ENCODE results near the gene ANKRD6. TPM values are rescaled to one million over a fixed set of nuclear protein-coding genes. Genes with fewer than 3 reads are reported as not detected.
A peak's percentile ranks its signal among the peaks of the same experiment; 100 is the strongest.

Gene ANKRD6
- total RNA-seq, 1 experiment from 2014 or later = 5.6 TPM

DNA sequence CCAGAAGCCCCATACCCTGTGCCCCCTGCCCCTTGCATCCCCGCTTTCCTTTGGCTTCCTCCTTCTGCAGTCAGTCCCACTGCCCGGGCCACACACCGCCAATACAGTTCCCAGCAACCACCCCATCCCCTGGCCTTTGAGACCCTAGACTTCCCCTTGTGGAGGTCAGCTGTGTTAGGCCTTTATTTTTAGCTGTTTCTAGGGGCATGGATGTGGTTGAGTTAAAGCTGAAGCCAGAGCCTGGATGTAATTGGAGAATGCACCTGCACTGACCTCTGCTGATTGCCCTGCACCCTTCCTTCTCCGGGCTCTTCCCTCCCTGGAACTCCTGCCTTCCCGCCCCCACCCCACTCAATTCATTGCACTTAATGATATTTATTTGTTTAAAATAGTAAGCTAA is 171.7 kb downstream of the ANKRD6 start:
- H3K79me2 ChIP-seq (ENCODE audit: insufficient read depth, low read length) = no peaks in the 10 kb centered on the region
- no peak; the same call in 1 of the 3 replicates for TF ChIP-seq CTCF (conservative IDR thresholded peaks at IDR 0.05)
- WGBS (ENCODE audit: extremely low coverage, insufficient read length, low lambda C conversion rate) = no CpG with 5 or more reads among the region's 5 CpGs
- H3K23ac ChIP-seq (ENCODE audit: insufficient read length, low read depth, low read length) = no peak overlapping the region
- no peaks in the 10 kb centered on the region; the same call in 1 of the 2 replicates for H3K27me3 ChIP-seq (ENCODE audit: insufficient read depth, low read length)
- H4K5ac ChIP-seq (ENCODE audit: insufficient read length, low read depth, low read length) = no peak overlapping the region
- H4K20me1 ChIP-seq (ENCODE audit: control insufficient read depth, insufficient read depth, insufficient read length) = no peaks in the 10 kb centered on the region
- no peak overlapping the region for H3K14ac ChIP-seq (ENCODE audit: insufficient read depth, low read length)
- H3K4me1 ChIP-seq (ENCODE audit: insufficient read depth, low read length) = no peaks in the 10 kb centered on the region
- no peak overlapping the region for H3K27ac ChIP-seq (ENCODE audit: insufficient read length, low read depth, low read length)
- no peak overlapping the region for H2AFZ ChIP-seq (ENCODE audit: low read length)
- DNase-seq = no peak
- Mint-ChIP-seq H3K27me3 (ENCODE audit: low read depth) (no peaks in the 10 kb centered on the region), H3K9me3 (no peaks in the 10 kb centered on the region), H3K4me3 (no peak overlapping the region), H3K36me3 (ENCODE audit: insufficient read depth in 1 of 3, low read depth in 3 of 3) (no peaks in the 10 kb centered on the region), H3K4me1 (no peaks in the 10 kb centered on the region), H3K27ac (0 out of 7 replicates have a peak overlapping the region, but pooled peaks of 1 of the 3 experiments have one; percentile 55)
- no peak overlapping the region for H2BK120ac ChIP-seq (ENCODE audit: low read depth, low read length, poor library complexity, severe bottlenecking)
- no peak overlapping the region for H2BK5ac ChIP-seq (ENCODE audit: insufficient read length, low read length)
- no peak overlapping the region for H2BK12ac ChIP-seq (ENCODE audit: insufficient read length, low read depth, low read length)
- no peak overlapping the region for H2AK5ac ChIP-seq (ENCODE audit: insufficient read length, low read length)
- H2BK20ac ChIP-seq (ENCODE audit: low read depth, low read length, poor library complexity, severe bottlenecking) = no peak overlapping the region
- H3K56ac ChIP-seq (ENCODE audit: insufficient read length, low read depth, low read length) = no peak overlapping the region
- no peak overlapping the region for H4K8ac ChIP-seq (replicated peaks; ENCODE audit: insufficient read length, low read depth, low read length)
- H3K79me1 ChIP-seq (ENCODE audit: insufficient read depth, low read depth, low read length, poor library complexity, severe bottlenecking) = no peaks in the 10 kb centered on the region
- H3K23me2 ChIP-seq (ENCODE audit: insufficient read length, low read depth, low read length, poor library complexity, severe bottlenecking) = no peaks in the 10 kb centered on the region
- no peak overlapping the region for H2BK15ac ChIP-seq (ENCODE audit: low read depth, low read length)
- H3T11ph ChIP-seq (ENCODE audit: low read length) = no peak overlapping the region
- no peak overlapping the region for H3K18ac ChIP-seq (ENCODE audit: insufficient read length, low read depth, low read length)
- no peak overlapping the region for H3K9ac ChIP-seq (ENCODE audit: extremely low read depth, insufficient read length, low read length)
- H3K9me3 ChIP-seq (ENCODE audit: control insufficient read depth, low read depth, low read length) = no peaks in the 10 kb centered on the region
- no peak overlapping the region for H3K4ac ChIP-seq (ENCODE audit: low read depth, low read length)
- no peak overlapping the region for H4K91ac ChIP-seq (ENCODE audit: insufficient read length, low read depth, low read length)
- H3K4me2 ChIP-seq (ENCODE audit: insufficient read depth, insufficient read length, low read length) = no peak overlapping the region
